Measurements from ENCODE around the gene SLC17A7.

GRCh38 chr19:49425178-49425577, 16.1 kb downstream of the SLC17A7 start, which contains the start of gene GFY:
- TF ChIP-seq POLR2A (IDR thresholded peaks at IDR 0.05; ENCODE audit: low read depth, low read length) = no peak
- no peak for TF ChIP-seq POLR2AphosphoS5 (IDR thresholded peaks at IDR 0.05; ENCODE audit: low read depth, low read length)
- TF ChIP-seq TAF1 (IDR thresholded peaks at IDR 0.05; ENCODE audit: borderline replicate concordance, low read depth, low read length) = no peak

Measured in GM12892 (cell line).